Activated CD4-positive, alpha-beta T cell treated with anti-CD3 and anti-CD28 coated beads, Interleukin-2, amount 50 U/mL, for 1 hour (primary cell): Measurements from ENCODE around the gene MACF1.

Source experiments
- DNase-seq: peaks from one replicate; pipeline ENCODE4 v3.0.0-alpha.2; 2020

MACF1 gene

DNA sequence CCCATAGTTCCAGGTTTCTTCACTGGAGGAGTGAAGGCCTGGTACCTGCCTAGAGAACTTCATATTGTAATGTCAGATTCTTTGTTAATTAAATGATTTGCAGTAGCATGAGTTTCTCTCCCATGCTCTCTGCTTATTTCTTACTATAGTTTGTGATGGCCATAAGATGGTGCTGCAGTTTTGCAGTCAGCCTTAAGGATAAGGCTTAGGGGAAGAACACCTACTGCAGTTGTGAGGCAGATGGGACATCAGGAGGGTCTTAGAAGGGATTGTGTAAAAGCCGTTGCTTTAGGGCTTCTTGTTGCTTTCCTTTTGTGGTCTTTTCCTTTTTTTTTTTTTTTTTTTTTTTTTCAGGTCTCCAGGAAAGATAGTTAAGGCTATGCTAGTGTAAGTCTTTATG, 61.8 kb downstream of the MACF1 start:
- no peak for DNase-seq

DNA sequence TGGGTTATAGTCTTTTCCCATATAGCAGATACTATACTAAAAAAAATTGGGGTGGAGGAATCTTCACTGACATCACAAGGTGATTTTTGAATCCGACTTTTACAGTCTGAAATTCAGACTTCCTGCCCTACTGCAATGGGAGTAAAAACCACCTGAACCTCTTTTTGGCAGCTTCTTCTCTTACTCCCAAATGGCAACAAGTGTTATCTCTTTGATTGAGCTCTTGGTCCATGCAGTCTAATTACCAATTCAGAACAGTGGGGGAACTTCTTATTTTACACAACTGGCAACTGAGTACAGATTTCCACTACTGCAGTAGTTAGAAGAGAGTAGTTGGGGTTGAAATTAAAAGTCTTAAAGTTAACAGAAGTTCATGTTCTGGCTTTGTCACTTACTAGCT, 62.3 kb downstream of the MACF1 start:
- no peak for DNase-seq

DNA sequence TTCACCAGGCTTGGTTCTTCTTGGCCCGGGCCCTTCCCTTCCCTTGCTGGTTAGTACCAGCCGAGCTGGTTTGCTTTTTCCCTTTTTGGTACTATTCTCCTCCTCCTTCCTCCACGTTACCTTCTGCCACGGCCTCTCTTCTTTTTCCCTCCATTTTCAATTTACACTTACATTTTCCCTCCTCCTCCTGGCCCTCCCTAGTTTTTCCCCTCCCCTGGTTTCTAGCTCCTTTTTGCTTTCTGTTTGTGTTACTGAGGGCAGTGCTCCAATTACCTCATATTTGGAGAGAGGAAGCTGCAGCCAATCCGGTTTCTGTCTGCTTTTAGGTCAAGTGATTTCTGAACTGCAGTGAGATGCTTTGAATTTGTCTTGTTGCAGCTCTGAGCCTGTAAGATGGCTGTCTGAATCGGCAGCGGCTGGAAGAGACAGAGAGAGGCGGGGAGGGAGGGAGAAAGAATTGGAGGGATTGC, 63.7 kb downstream of the MACF1 start:
- DNase-seq: no peak

DNA sequence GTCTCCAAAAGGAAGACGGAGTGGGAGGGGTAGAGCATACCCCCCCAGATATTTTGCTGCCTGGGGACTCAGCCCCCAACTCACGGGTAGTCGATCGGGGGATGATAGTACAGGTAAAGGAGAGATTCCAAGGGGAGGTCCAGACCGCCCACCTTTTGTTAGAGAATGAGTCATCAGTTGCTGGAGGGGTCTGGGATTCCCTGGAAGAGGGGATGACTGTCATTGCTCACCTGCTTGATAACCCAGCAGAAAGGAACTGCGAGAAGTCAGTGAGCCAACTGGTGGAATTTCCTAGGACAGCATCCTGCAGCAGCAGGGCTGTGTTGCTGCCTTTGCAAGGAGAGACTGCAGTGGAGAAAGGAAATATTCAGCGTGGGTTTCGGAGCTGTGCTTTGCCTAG, 64.4 kb downstream of the MACF1 start:
- no peak for DNase-seq

DNA sequence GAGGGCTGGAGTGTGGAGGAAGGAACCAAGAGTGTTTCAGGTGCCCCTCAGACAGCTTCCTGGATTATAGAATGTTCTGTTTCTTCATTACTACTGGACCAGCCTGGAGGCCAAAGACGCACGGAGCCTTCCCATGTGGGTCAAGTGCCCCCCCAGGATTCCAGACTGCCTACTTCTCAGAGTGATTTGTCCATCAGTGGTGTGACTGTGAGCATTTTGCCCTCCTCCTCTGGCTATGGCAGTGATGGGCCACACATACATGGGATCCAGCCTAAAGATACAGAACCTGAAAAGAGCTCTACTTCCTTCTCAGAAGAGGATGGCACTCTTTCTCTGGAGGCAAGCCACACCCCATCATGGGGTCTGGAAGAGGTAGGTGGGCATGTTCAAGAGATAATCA, 64.9 kb downstream of the MACF1 start:
- DNase-seq: no peak

DNA sequence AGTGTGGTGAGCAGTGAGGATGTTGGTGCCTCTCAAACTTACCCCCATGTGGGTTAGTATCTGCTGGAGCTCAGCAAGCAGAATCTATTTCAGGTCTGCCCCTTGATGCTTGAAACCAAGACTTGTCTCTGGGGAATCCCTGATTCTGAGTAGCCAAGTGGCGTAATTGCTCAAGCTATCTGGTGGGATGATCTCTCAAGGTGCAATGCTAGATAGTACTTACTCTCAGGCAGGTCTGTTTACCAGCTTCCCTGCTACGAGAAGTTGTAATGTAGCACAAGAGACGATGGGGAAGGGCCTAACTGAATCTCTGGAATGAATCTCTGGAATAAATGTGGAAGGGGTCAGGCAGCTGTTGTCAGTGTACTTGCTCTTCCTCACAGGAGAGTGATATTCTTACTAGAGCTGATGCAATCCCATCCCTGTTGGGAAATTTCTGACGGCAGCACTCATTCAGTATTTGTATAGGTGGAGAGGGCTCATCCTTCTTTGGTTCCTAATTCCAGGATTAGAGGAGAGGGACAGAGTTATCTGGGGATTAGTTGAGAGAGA, 65.4 kb downstream of the MACF1 start:
- DNase-seq: no peak

DNA sequence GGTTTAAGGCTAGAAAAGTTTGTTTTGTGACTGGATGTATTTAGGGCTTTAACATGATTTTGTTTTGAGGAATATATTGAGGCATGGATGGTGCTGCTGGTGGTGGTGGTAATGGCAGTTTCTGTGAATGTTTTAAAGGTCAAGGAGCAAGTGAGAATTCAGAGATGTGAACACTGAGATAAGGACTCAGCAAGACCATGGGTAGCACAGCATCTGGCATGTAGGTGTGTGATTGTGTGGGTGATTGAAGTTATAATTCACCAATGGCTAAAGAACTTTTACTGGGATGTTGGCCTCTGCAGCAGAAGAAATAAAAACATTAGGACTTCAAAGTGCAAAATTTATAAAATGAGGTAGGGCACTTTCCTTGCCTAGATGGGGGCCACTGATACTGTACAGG, 65.9 kb downstream of the MACF1 start:
- DNase-seq: no peak

DNA sequence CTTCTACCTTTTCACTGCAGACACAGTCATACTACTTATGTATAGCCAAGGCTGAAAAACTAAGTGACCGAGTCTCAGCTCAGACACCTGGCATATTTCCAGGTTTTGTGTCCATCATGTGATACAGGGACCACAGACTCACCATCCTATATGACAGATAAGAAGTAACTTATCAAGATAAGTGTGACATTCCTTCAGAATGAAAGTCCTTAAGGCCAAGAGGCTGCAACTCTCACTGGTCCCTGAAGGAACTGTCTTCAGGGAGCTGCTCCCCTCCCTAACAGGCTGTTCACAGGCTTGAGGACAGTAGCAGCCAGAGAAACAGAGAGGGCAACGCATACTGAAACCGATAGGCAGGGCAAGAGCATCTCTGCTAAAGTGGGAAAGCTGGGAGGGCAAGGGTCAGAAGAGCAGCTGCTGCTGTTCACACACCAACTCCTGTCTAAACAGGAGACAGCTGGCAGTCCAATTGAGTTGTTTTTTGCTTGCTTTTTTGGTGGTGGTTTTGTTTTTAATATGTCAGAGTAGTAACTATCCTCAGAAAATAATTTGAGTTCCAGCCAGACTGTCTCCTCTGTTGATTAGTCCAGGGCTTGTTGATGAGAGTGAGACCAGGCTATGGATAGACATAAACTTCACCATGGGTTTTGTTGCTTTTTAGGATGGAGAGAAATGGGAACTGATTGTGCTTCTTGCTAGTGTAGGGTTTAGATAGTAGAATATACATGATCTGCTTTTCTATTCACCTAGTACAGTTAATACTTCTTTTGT, 67.7 kb downstream of the MACF1 start:
- no peak for DNase-seq

DNA sequence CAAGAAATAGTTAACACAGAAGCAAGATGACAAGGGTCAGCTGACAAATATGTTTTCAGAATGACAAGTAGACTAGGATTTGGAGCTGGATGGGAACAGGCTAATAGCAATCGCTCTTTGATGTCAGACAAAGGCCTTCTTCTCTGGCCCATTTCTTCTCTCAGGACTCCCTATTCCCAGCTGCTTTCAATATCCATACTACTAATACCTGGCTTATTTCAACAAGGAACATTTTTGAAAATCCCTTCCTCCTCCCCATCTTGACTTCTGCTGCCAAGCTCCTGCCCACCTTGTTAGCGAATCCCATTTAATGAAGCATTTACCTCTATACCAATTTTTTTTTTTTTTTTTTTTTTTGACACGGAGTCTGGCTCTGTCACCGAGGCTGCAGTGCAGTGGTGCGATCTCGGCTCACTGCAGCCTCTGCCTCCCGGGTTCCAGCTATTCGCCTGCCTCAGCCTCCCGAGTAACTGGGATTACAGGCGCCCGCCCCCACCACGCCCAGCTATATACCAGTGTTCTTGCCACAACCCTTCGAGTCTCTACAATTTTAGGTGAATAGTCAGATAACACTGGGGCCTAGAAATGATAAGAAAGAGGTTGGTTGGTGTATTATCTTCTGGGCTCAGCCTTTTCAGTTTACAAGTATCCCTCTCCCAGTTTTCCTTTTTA, 68.4 kb downstream of the MACF1 start:
- no peak for DNase-seq

DNA sequence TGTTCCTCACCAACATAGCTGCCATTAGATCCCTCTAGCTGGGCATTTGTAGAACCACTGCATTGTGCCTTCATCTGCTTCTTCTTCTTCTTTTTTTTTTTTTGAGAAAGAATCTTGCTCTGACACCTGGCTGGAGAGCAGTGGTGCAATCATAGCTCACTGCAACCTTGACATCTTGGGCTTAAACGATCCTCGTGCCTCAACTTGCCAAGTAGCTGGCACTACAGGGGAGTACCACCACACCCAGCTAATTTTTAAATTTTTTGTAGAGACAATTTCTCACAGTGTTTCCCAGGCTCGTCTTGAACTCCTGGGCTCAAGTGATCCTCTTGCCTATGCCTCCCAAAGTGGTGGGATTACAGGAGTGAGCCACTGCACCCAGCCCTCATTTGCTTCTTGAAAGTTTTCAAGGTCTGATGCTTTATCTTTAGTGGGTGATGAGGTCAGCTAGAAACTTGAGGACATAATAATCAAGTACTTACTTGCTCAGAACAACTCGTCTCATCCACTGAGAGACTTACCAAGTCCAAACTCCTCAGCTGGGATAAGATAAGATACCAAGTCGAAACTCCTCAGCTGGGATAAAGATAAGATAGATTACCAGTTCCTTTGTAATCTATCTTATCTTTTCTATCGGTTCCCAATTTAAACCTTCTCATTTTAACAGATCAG, 71.5 kb downstream of the MACF1 start:
- no peak for DNase-seq

DNA sequence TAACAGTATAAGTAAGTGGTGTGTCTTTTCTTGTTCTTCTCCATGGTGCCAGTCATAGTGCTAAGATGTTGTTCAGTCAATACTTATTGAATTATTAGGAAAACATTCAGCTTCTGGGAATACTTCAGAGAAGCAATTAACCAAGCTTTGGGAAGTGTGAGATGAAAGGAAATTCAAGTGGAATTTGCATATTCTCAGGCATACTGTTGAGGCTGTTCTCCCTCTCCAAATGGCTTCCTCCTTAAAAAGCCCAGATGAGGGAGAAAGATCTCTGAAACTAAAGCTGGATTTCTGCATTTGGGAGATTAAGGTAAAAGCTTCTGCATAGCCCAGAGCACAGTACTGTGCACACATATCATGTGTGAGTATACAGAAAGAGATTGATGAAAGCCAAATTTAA, 73.4 kb downstream of the MACF1 start:
- DNase-seq: no peak

DNA sequence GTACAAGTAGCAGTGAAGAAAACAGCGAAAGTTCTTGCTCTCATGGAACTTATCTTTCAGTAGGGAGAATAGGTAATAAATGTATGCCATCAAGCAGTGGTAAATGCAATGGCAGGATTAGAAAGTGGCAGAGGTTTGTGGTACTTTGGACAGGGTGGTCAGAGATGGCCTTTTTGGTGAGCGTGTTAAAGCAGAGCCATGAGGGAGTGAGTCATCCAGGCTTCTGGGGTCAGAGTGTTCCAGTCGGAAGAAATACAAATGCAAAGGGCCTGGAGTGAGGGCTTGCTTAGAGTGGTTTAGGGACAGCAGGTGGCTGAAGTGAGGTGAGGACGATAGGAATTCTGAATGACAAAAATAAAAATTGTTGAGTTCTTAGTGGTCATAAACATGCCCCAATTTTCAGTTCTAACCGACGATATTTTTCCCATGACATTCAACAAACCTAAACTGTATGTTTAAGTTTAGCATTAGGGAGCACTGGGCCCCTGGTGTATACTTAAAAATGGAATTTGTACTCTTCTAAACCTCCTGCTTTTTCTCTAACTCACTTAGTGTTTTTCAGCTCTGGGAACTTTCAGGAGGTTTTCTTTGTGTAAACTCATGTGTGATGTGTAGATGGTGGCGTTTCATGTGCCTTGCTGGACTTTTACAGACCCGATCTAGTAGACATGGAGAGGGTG, 78.2 kb downstream of the MACF1 start:
- DNase-seq: no peak

DNA sequence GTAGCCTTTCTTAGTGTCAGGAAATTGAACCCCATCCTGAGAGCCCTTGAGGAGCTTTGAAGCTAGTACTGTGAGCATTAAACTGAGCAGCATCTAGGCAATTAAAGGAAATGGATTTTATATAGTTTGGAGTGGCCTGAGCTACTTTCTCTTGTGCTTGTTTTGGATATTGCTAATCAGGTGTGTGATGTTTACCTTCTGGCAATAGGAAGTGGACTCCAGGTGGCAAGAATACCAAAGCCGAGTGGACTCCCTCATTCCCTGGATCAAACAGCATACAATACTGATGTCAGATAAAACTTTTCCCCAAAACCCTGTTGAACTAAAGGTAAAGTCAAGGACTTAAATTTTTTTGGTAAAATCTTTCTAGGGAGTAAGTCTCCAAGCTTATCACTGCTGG, 79.4 kb downstream of the MACF1 start:
- no peak for DNase-seq

DNA sequence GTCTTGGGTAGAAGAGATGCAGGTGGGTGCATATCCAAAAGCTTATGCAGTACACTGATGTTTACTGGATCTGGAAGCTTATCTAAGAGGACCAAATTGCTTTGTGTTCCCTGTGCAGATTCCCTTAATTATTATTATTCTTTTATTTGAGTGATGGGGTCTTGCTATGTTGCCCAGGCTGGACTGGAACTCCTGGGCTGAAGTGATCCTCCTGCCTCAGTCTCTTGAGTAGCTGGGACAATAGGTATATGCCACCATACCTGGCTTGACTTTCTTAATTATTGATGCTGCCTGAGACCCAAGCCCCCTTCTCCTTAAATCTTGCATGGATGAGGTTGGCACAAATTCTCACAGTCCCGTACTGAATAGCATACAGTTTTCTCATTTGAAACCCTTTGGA, 83.0 kb downstream of the MACF1 start:
- DNase-seq: no peak

DNA sequence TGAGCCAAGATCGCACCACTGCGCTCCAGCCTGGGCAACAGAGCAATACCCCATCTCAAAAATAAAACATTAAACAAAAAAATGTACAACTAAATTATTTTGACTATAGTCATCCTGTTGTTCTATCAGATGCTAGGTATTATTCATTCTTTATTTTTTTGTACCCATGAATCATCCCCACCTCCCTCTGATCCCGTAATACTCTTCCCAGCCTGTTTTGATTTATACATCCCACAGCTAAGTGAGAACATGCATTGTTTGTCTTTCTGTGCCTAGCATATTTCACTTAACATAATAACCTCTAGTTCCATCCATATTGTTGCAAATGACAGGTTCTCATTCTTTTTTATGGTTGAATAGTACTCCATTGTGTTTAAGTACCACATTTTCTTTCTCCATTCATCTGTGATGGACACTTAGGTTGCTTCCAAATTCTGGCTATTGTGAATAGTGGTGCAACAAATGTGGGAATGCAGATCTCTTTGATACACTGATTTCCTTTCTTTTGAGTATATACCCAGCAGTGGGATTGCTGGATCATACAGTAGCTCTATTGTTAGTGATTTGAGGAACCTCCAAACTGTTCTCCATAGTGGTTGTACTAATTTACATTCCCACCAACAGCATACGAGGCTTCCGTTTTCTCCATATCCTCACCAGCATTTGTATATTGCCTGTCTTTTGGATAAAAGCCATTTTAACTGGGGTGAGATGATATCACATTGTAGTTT, 84.4 kb downstream of the MACF1 start:
- DNase-seq: no peak

DNA sequence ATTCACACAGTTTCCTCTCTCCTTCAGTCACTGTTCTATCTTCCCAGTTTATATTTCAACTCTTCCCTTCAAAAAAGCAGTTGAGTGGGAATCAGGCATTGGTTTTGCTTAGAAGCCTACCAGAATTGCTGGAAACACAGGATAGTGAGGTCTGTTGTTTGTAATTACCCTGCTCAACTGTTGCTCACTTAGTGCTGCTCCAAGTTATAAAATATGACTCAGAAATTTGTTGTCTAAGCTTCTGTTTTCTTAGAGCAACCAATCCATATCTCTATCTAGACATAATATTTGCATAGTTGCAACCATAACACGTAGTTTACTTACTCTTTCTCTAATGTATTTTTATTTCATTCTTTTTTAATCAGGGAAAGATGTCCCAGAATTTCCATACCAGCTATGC, 87.9 kb downstream of the MACF1 start:
- no peak for DNase-seq

DNA sequence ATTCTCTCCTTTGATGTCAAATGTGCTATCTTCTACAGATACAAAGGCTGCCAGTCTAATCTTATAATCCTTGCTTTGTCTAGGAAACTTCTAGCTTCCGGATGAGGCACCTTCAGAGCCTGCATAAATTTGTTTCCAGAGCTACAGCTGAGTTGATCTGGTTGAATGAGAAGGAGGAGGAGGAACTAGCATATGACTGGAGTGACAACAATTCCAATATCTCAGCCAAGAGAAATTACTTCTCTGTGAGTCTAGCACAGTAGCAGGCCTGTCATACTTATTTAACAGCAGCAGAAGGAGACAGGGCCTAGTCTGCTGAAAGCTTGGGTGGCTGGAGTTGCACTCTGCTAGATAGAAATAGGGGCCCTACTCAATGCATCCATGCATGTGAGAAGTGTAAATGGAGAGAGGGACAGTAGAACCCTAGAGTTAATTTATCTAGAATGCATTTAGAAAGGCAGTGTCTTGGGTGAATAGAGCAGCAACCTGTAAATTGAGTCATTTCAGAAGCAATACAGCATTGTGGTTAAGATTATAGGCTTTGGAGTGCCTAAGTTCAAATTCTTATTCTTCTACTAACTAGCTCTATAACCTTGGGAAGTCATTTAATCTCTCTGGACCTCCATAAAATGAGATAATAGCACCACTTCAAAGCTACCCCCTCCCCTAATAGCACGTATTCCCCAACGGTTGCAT, 89.0 kb downstream of the MACF1 start:
- no peak for DNase-seq

DNA sequence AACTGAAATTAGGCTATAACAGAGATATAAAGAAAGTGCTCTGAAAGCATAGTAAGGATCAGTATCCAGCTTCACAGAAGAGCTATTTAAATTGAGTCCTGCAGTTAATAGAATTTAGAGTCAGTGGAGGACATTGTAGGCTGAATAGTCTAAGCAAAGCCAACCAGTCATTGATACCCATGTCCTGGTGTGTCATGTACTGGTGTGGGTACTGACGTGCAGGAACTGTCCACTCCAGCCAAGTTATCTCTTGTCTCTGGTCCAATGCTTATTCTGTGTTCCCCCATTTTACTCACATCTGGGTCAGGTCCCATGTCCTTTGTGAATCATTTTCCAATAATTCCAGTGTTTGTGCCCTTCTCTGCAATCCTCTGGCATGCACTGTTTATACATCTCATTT, 90.0 kb downstream of the MACF1 start:
- no peak for DNase-seq

DNA sequence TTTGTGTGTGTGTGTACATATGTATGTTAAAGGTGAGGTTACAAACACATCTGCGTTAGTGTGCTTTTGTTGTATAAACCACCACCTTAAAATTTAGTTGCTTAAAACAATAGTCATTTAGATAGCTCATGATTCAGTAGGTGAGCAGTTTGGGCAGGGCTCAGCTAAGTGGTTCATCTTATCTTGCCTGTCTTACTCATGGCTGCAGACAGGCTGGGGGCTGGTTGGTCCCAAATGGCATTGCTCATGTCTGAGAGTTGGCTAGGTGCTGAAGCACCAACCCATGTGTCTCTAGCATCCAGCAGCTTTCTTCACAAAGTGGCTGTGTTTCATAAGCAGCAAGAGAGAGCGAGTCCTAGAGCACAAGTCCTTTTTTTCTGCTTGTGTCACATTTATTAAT, 91.4 kb downstream of the MACF1 start:
- DNase-seq: no peak

DNA sequence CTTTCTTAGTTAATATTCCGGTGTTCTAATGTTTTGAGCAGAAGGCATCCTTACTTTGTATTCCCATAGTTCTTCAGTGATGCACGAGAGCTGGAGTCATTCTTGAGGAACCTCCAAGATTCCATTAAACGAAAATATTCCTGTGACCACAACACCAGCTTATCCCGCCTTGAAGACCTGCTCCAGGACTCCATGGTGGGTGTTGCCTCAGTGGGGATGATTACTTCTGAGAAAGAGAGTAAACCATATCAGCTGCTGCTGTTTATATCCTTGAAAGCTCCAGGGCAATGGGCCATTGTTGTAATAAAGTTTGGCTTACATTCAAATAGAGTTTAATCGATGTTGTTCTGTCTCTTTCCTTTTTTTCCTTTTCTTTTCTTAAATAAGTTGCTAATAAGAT, 93.1 kb downstream of the MACF1 start:
- no peak for DNase-seq

DNA sequence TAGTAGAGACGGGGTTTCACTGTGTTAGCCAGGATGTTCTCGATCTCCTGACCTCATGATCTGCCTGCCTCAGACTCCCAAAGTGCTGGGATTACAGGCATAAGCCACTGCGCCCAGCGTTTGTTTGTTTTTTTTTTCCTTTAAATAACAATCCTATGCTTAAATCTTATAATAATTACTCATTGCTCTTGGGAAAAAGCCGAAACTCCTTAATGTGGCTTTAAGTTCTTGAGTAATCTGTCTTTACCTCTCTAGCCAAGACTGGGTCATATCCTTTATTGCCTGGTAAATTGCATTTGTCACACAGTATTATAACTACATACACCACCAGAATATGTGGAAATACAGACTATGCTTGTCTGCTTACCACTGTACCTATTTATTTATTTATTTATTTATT, 97.1 kb downstream of the MACF1 start:
- DNase-seq: no peak

DNA sequence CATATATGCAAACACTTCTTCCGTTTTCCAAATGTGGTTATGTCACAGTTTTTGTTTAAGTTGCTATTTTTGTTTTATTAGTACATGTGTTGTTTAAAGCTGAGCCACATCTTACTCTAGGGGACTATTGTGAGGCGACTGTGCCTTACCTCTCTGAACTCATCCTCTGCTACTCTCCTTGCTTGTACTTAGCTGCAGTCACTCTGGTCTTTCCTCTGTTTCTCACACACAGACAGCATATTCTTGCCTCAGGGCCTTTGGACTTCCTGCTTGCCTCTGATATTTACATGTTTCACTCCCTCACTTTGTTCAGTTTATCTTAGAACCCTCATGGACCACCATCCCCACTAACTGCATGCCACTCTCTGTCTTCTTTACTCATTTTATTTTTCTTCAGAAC, 101.1 kb downstream of the MACF1 start:
- DNase-seq: no peak
